ENCODE results near the gene LOXHD1.

Gene LOXHD1

DNA sequence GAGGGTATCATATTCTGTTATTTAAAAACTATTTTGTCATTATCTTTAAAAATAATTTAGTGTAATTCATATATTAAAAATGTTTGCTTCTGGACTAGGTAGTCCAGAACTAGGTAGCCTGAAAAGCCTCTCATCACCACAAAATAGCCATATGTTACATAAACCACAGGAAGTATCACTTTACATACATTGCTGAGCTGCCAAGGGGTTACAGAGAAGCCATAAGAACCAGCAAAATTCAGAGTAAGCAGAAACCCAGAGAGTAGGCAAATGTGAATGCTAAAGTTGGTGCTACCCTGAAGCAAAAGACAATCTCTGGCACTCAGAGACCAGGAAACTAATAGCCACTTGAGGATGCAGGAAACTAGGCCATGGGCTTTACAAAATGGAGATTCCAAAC, 60.9 kb downstream of the LOXHD1 start:
- TF ChIP-seq, protein P1, sequence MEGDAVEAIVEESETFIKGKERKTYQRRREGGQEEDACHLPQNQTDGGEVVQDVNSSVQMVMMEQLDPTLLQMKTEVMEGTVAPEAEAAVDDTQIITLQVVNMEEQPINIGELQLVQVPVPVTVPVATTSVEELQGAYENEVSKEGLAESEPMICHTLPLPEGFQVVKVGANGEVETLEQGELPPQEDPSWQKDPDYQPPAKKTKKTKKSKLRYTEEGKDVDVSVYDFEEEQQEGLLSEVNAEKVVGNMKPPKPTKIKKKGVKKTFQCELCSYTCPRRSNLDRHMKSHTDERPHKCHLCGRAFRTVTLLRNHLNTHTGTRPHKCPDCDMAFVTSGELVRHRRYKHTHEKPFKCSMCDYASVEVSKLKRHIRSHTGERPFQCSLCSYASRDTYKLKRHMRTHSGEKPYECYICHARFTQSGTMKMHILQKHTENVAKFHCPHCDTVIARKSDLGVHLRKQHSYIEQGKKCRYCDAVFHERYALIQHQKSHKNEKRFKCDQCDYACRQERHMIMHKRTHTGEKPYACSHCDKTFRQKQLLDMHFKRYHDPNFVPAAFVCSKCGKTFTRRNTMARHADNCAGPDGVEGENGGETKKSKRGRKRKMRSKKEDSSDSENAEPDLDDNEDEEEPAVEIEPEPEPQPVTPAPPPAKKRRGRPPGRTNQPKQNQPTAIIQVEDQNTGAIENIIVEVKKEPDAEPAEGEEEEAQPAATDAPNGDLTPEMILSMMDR (conservative IDR thresholded peaks at IDR 0.05; ENCODE audit: low read length), result no peak
- no peak for DNase-seq (ENCODE audit: low read depth)
- H3K4me3 ChIP-seq (ENCODE audit: low read length), result no peak overlapping the region

DNA sequence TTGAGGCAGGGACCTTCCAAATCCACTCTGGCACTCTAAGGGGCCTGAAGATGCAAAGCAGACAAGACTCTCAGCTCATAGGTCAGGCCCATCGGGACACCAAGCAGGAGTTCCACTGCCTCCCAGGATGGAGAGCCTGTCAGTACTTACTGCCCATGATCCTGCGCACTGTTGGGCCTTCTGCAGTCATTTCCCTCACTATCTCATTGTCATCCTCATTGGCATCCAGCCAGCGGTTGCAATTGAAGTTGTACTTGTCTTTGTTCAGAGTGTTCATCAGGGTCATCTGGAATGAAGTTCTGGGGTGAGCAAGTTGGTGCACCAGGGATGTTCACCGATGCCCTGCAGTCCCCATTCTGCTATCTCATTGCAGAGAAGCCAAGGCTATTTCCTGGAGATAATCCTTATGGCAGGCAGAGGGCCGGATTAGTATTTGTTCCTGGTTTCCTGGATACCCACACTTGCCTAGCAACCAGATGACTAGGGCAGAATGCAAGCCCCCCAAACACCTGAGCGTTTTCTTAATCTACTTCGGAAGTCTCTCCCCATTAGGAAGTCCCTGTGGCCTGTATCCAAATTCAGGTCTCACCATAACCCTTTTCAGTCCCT, 65.1 kb downstream of the LOXHD1 start:
- DNase-seq (ENCODE audit: low read depth), result no peak
- TF ChIP-seq, protein P1 (conservative IDR thresholded peaks at IDR 0.05; ENCODE audit: low read length), result no peak

DNA sequence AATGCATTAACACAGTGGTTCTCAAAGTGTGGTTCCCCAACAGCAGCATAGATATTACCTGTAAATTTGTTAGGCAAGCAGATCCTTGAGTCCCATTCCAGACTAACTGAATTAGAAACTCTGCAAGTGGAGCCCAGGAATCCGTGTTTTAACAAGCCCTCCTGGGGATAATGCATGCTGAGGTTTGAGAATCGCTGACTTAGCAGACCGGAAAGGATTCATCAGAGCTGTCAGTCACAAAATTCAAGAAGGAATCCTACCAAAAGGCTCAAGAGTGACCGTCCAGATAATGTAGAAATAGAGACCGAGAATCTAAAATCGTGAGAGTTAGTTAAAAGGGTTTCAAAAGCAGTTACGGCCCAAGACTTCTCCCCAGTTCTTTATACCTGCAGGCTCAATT, 66.9 kb downstream of the LOXHD1 start:
- TF ChIP-seq, protein P1 (conservative IDR thresholded peaks at IDR 0.05; ENCODE audit: low read length), result no peak

More for the DNA sequence above, 65.1 kb downstream of the LOXHD1 start:
- no peak overlapping the region for H3K4me3 ChIP-seq (ENCODE audit: low read length)

DNA sequence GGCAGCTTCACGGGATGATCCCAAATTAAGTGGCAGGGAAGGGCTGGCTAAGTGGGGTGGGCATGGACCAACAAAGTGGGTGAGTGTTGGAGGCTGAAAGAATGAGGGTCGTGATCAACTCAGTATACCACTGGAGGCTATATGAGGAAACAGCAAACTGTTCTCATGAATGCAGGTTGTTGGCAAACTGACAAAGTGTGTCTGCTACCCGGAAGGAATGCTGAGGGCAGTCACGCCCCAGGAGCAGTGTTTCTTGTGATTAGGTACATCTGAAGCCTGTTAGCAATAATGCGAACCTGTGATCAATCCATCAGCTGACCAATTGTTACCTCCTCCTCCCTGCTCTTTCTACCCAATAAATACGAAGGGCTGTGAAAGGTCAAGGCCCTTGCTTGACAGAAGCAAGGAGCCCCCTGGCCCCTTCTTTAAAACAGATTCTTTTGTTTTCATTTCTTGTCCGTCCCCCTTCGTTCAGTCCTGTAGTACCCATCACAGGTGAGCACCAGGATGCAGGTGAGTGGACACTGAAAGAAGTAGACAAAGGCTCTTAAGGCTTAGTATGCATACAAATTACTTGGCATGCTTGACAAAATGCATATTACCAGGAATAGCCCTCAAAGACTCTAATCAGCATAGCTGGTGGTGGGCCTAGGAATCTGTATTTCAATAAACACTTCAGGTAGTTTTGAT, 67.9 kb downstream of the LOXHD1 start:
- no peak overlapping the region for H3K4me3 ChIP-seq (ENCODE audit: low read length)
- TF ChIP-seq, protein P1 (conservative IDR thresholded peaks at IDR 0.05; ENCODE audit: low read length), result no peak
- DNase-seq (ENCODE audit: low read depth), result no peak

More for the DNA sequence above, 66.9 kb downstream of the LOXHD1 start:
- no peak overlapping the region for H3K4me3 ChIP-seq (ENCODE audit: low read length)
- DNase-seq (ENCODE audit: low read depth), result no peak

DNA sequence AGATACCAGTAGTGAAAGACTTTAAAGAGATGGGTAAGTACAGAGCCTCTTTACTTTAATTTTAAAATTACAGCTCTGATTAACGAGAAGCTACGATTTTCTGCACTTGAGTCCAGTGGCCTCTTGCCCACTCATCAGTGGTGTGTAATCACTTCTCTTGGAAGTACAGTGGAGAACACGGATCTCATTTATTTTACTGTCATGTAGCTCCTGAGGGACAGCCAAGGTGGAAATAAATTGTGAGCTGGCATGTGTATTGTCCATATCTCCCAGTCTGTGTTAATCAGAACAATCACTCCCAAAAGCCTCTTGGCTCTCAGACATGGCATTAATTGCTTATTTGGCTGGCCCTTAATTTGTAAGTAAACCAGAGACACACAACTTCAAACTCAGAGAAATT, 69.4 kb downstream of the LOXHD1 start:
- no peak overlapping the region for H3K4me3 ChIP-seq (ENCODE audit: low read length)
- DNase-seq (ENCODE audit: low read depth), result no peak
- TF ChIP-seq, protein P1 (conservative IDR thresholded peaks at IDR 0.05; ENCODE audit: low read length), result no peak

DNA sequence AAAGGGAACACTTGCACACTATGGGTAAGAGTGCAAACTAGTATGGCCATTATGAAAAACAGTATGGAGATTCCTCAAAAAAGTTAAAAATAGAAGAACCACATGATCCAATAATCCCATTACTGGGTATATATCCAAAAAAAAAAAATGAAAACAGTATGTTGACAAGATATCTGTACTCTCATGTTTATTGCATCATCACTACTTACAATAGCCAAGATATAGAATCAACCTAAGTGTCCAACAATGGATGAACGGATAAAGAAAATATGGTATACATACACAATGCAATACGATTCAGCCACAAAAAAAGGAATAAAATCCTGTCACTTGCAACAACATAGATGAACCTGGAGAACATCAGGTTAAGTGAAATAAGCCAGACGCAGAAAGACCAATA, 73.3 kb downstream of the LOXHD1 start:
- H3K4me3 ChIP-seq (ENCODE audit: low read length), result no peak overlapping the region
- TF ChIP-seq, protein P1 (conservative IDR thresholded peaks at IDR 0.05; ENCODE audit: low read length), result no peak
- DNase-seq (ENCODE audit: low read depth), result no peak

DNA sequence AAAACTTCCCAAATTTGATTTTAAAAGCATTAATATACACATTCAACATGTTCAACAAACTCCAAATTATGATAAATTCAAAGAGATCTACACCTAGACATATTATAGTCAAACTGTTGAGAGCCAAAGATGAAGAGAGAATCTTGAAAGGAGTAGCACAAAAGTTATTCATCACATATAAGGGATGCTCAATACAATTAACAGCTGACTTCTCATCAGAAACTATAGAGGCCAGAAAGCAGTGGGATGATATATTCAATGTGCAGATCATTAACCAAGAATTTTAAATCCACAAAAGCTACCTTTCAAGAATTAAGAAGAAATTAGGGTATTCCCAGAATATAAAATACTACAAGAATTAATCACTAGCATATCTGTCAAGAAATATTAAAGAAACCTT, 75.4 kb downstream of the LOXHD1 start:
- TF ChIP-seq, protein P1 (conservative IDR thresholded peaks at IDR 0.05; ENCODE audit: low read length), result no peak
- DNase-seq (ENCODE audit: low read depth), result no peak

More for the DNA sequence above, 75.4 kb downstream of the LOXHD1 start:
- no peak overlapping the region for H3K4me3 ChIP-seq (ENCODE audit: low read length)

Data from AG10803 (cell line).